Left hindlimb (tissue), 1 donor: ENCODE data around the gene ACD.
A peak's percentile ranks its signal among the peaks of the same experiment; 100 is the strongest.

Experiments used
- DNase-seq: peaks from one replicate; pipeline ENCODE4 v3.0.0-alpha.2; 2018

Gene ACD

GRCh38 chr16:67661101-67661761 lies 1.2 kb upstream of the ACD start:
- no peak for DNase-seq

- DNase-seq, result peak; percentile 96
These were observed 536 bp upstream of the ACD start, which contains the start of gene PARD6A for GRCh38 chr16:67660564-67661028. Gene PARD6A, plus strand, starts transcription at chr16:67660960. Its CDS starts 79 bp downstream, at chr16:67661039.

GRCh38 chr16:67658849-67659674 lies 998 bp downstream of the ACD start:
- DNase-seq, result no peak

GRCh38 chr16:67657751-67658518 lies 2.1 kb downstream of the ACD start:
- no peak for DNase-seq

- DNase-seq, result no peak
These were observed 2.9 kb downstream of the ACD start for GRCh38 chr16:67657017-67657608.

GRCh38 chr16:67656344-67657016 lies 3.6 kb downstream of the ACD start:
- DNase-seq, result no peak

GRCh38 chr16:67655363-67655762 lies 4.7 kb downstream of the ACD start:
- no peak for DNase-seq

- peak; percentile 20 for DNase-seq
These were observed 5.6 kb downstream of the ACD start for GRCh38 chr16:67654403-67654911.

GRCh38 chr16:67653789-67654402 lies 6.2 kb downstream of the ACD start:
- DNase-seq, result no peak

GRCh38 chr16:67653128-67653788 lies 6.8 kb downstream of the ACD start:
- peak; percentile 52 for DNase-seq

- peak; percentile 44 for DNase-seq
These were observed 7.4 kb downstream of the ACD start for GRCh38 chr16:67652578-67653127.

GRCh38 chr16:67651847-67652246 lies 8.2 kb downstream of the ACD start:
- peak; percentile 20 for DNase-seq

- no peak for DNase-seq
These were observed 9.0 kb downstream of the ACD start for GRCh38 chr16:67651039-67651438.

GRCh38 chr16:67650023-67650422 lies 10.0 kb downstream of the ACD start:
- DNase-seq, result no peak

- DNase-seq, result no peak
These were observed 10.5 kb downstream of the ACD start for GRCh38 chr16:67649494-67649931.

- no peak for DNase-seq
These were observed 11.2 kb downstream of the ACD start for GRCh38 chr16:67648764-67649407.

GRCh38 chr16:67648088-67648763 lies 11.8 kb downstream of the ACD start:
- no peak for DNase-seq

GRCh38 chr16:67647681-67648080 lies 12.4 kb downstream of the ACD start:
- DNase-seq, result no peak

- DNase-seq, result no peak
These were observed 12.9 kb downstream of the ACD start for GRCh38 chr16:67647111-67647651.
